GM10266 (cell line): ENCODE measurements around the gene CHIT1.
A peak's percentile ranks its signal among the peaks of the same experiment; 100 is the strongest.

Source experiments
- DNase-seq: peaks from one replicate; pipeline ENCODE4 v3.0.0; 2012; ENCODE audit errors: extremely low spot score
- CTCF ChIP-seq: IDR thresholded peaks from 2 replicates; pipeline ENCODE4 v1.5.1; 2012; ENCODE audit warnings: mild to moderate bottlenecking, low read depth; ENCODE audit not compliant: control insufficient read depth, insufficient read depth; ENCODE audit errors: missing control alignments

The CHIT1 gene

GRCh38 chr1:203172184-203173010, 57.1 kb downstream of the CHIT1 start:
- peak; percentile 79 for TF ChIP-seq CTCF
- DNase-seq, result peak; percentile 76

- DNase-seq, result no peak
- no peak for TF ChIP-seq CTCF
Measured at GRCh38 chr1:203171341-203172183, 57.9 kb downstream of the CHIT1 start.

- TF ChIP-seq CTCF, result no peak
- no peak for DNase-seq
Measured at GRCh38 chr1:203170625-203171330, 58.7 kb downstream of the CHIT1 start.

DNA sequence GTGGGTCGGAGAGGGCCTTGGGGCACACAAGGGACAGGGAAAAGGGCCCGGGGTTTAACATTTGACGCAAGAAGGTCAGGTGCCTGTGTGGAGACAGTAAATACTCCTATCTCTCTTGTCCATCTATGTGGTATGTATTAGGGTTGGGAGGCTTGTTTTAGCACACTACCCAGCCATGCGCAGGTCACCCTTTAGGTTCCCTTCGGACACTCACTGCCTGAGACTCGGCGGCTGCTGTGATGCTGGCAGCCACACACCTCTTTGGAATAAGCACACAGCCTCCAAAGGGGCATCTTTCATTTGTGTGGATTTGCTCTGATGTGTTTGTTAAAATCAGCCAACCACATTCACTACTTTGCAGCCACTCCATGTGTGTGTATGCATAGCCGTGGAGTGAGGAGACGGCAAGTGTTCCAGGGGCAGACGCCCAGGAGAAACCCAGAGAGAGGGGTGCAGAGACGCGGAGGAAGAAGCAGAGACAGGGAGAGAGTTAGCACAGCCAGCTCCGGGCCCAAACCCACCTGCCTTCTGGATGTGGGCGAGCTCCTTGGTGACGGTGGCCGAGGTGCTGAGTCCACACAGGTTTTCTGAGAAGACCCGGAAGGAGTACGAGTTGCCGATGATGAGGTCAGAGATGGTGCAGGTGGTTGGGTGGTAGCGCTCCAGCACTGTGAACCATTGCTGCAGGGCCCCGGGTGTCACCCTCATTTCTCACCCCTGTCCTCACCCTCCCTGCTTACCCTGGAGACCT, 59.5 kb downstream of the CHIT1 start:
- no peak for DNase-seq
- TF ChIP-seq CTCF, result no peak

- no peak for TF ChIP-seq CTCF
- DNase-seq, result no peak
Measured at GRCh38 chr1:203168991-203169390, 60.5 kb downstream of the CHIT1 start.

DNA sequence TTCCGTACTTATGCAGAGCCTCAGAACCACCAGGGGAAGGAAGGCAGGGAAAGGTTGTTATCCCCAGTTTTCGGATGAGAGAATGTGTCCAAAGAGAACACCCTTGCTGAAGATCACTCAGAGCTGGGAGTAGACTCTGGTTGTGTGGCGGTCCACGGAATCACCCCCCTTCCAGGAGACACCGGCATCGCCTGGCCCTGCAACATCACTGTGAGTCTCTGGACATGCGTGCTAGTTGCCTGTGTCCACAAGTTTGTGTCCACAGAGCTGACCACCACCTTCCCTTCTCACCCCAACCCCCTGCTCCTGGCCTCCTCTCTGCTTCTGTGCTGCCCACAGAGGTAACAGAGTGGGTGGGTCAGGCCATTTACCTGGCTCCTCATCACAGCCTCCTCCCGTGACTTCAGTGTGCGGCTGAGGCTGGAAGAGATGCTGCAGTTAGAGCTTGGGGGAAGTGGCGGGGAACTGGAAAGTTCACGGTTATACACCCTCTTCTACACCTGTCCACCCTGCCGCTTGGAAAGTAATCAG, 61.2 kb downstream of the CHIT1 start:
- no peak for TF ChIP-seq CTCF
- DNase-seq, result no peak
